IPS-20b (cell line): ENCODE results near the gene TESK1.
"Not testable (repeated sequence)": the region's sequence is repeated elsewhere in the genome, so short reads cannot be mapped to it uniquely, and the experiment has no call there.

Experiments used
- H3K27ac ChIP-seq: one replicate; pipeline ENCODE4 v1.5.1; 2013; ENCODE audit warnings: low read length
- H3K27me3 ChIP-seq: 2 replicates; pipeline ENCODE4 v1.6.1; 2013; ENCODE audit warnings: mild to moderate bottlenecking, low read length, inconsistent platforms; ENCODE audit not compliant: insufficient read depth
- H3K36me3 ChIP-seq: 2 replicates; pipeline ENCODE4 v1.6.1; 2013; ENCODE audit warnings: low read depth, mild to moderate bottlenecking, inconsistent platforms, low read length, moderate library complexity; ENCODE audit not compliant: insufficient read depth
- H3K4me1 ChIP-seq: 2 replicates; pipeline ENCODE4 v1.6.1; 2013; ENCODE audit warnings: mild to moderate bottlenecking, control low read depth, inconsistent platforms, low read length, moderate library complexity; ENCODE audit not compliant: insufficient read depth
- H3K4me3 ChIP-seq: 2 replicates; pipeline ENCODE4 v1.5.1; 2013; ENCODE audit warnings: mild to moderate bottlenecking, low read length, inconsistent platforms
- H3K9ac ChIP-seq: 2 replicates; pipeline ENCODE4 v1.6.1; 2013; ENCODE audit warnings: low read depth, mild to moderate bottlenecking, inconsistent platforms, low read length, moderate library complexity
- H3K9me3 ChIP-seq: 2 replicates; pipeline ENCODE4 v1.6.1; 2013; ENCODE audit warnings: mild to moderate bottlenecking, low read depth, low read length, inconsistent platforms; ENCODE audit not compliant: insufficient read depth

The TESK1 gene

GRCh38 chr9:35639631-35640030 is 34.6 kb downstream of the TESK1 start:
- Histone ChIP-seq H3K4me3 (no peak overlapping the region), H3K36me3 (no peaks in the 10 kb centered on the region), H3K27ac (no peak overlapping the region), H3K9me3 (no peaks in the 10 kb centered on the region), H3K9ac (no peak overlapping the region), H3K4me1 (no peaks in the 10 kb centered on the region), H3K27me3 (no peaks in the 10 kb centered on the region)

DNA sequence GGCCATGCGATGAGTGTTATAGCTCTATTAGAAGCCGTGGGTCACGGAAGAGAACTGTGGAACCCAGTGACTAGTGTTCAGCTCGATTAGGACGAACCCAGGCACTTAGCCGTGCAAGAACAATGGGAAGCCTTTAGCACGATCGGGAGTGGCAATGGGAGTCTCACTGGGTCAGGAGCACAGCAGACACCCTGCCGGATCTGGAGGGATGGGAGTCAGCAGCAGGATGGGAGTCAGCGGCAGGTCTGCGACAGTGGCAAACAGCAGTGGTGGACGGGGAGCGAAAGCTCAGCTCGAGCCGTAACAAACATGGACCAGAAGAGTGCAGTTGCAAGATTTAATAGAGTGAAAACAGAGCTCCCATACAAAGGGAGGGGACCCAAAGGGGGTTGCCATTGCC is 35.4 kb downstream of the TESK1 start:
- H3K27ac ChIP-seq, H3K4me3 ChIP-seq, H3K27me3 ChIP-seq, H3K9me3 ChIP-seq, H3K36me3 ChIP-seq, H3K4me1 ChIP-seq, H3K9ac ChIP-seq: not testable (repeated sequence)

DNA sequence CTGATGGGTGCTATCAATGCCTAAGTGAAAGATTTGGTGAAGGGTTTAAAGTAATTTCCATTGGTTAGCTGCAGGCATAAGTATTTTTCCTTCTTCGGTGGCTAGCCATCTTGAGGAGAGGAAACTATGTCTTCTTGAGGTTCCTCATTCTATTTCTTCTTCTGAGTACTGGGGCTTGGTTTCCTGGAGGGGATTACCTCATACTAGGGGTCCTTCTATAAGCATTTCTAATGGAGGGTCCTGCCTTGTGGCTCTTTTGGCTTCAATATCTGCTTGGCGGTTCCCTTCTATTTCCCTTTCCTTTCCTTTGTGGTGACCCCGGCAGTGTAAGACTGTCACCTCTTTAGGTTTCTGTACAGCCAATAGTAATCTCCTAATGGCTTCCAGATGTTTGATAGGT is 36.4 kb downstream of the TESK1 start:
- not testable (repeated sequence) for H3K9ac ChIP-seq, H3K27me3 ChIP-seq, H3K4me1 ChIP-seq, H3K27ac ChIP-seq, H3K4me3 ChIP-seq, H3K9me3 ChIP-seq, H3K36me3 ChIP-seq

DNA sequence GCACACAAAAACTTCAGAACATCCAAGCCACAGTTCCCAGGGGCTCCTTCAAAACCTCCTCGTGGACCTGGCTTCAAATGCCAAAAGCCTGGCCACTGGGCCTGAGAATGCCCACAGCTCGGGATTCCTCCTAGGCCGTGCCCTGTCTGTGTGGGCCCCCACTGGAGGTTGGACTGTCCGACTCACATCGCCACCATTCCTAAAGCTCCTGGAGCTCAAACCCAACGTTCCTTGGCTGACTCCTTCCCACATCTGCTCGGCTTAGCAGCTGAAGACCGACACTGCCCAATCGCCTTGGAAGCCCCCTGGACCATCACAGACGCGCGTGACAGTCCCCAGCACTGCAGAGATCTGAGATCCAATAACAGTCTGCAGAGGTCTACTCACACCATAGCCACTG is 38.0 kb downstream of the TESK1 start:
- no peaks in the 10 kb centered on the region for H3K9me3 ChIP-seq
- H3K27ac ChIP-seq, result no peak overlapping the region
- peaks cover 3% of the 10 kb centered on the region; the same call in 1 of the 2 replicates for H3K4me1 ChIP-seq
- no peak overlapping the region for H3K9ac ChIP-seq
- H3K4me3 ChIP-seq, result no peak overlapping the region
- peaks cover 7% of the 10 kb centered on the region; the same call in 1 of the 2 replicates for H3K27me3 ChIP-seq
- H3K36me3 ChIP-seq, result no peaks in the 10 kb centered on the region

- not testable (repeated sequence) for H3K36me3 ChIP-seq, H3K4me1 ChIP-seq, H3K9me3 ChIP-seq, H3K27ac ChIP-seq, H3K27me3 ChIP-seq
- peak overlapping the region; percentile 74; the same call in 1 of the 2 replicates for H3K9ac ChIP-seq
- peak overlapping the region; percentile 93 for H3K4me3 ChIP-seq
Measured at GRCh38 chr9:35645736-35646135, 40.7 kb downstream of the TESK1 start.

- H3K9ac ChIP-seq, result peak overlapping the region; percentile 74; the same call in 1 of the 2 replicates
- H3K27ac ChIP-seq, result no peak overlapping the region
- peaks cover 7% of the 10 kb centered on the region; the same call in 1 of the 2 replicates for H3K27me3 ChIP-seq
- H3K9me3 ChIP-seq, result no peaks in the 10 kb centered on the region
- peaks cover 7% of the 10 kb centered on the region; the same call in 1 of the 2 replicates for H3K4me1 ChIP-seq
- peak overlapping the region; percentile 93 for H3K4me3 ChIP-seq
- H3K36me3 ChIP-seq, result no peaks in the 10 kb centered on the region
Measured at GRCh38 chr9:35646153-35646532, 41.1 kb downstream of the TESK1 start.

DNA sequence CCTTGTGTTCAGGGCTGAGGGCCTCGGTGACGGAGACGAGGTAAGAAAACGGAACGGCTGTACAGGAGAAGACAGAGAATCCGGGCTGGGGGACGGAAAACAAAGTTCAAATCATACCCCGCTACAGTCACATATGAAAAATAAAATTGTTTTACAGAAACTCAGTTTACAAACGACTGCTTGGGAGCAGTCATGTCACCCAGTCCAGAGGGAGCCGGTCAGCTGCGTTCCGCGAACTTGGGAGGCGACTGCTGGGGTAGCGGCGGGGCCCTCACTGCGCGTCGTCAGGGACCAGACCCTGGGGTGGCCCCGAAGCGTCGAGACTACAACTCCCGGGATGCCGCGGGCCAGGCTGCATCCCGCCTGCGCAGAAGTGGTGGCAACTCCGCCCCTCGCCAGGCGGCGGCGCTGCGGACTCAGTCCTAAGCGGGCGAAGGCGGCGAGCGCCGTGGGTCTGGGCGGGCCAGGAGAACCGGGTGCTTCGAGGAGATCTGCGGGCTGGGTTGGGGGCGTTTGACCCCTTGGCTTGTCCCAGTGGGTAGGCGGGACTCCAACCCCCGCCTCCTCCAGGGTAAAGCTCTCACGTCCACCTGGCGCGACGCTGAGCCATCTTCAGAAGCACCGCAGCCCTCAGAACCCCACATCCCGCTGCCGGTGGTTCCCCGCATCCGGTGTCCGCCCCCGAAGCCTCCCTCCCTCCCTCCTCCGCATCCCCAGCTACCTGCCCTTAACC is 41.6 kb downstream of the TESK1 start:
- Histone ChIP-seq H3K9me3 (no peaks in the 10 kb centered on the region), H3K9ac (peak overlapping the region; percentile 74; the same call in 1 of the 2 replicates), H3K4me3 (peak overlapping the region; percentile 93), H3K36me3 (no peaks in the 10 kb centered on the region), H3K27ac (no peak overlapping the region), H3K27me3 (peaks cover 7% of the 10 kb centered on the region; the same call in 1 of the 2 replicates), H3K4me1 (peaks cover 7% of the 10 kb centered on the region; the same call in 1 of the 2 replicates)

- H3K27ac ChIP-seq, result peak overlapping the region; percentile 19
- H3K36me3 ChIP-seq, result no peaks in the 10 kb centered on the region
- H3K9me3 ChIP-seq, result no peaks in the 10 kb centered on the region
- peak overlapping the region; percentile 61; the same call in 1 of the 2 replicates for H3K9ac ChIP-seq
- H3K4me1 ChIP-seq, result peaks cover 7% of the 10 kb centered on the region; the same call in 1 of the 2 replicates
- peak overlapping the region; percentile 64; the same call in 1 of the 2 replicates for H3K4me3 ChIP-seq
- H3K27me3 ChIP-seq, result peaks cover 7% of the 10 kb centered on the region; the same call in 1 of the 2 replicates
Measured at GRCh38 chr9:35649431-35650340, 44.6 kb downstream of the TESK1 start.

- Histone ChIP-seq H3K4me3 (peak within 1 kb of the TSS; percentile 64; the same call in 1 of the 2 replicates), H3K27ac (peak within 1 kb of the TSS; percentile 19), H3K36me3 (no peaks in the 10 kb centered on the region), H3K4me1 (peaks cover 7% of the 10 kb centered on the region; the same call in 1 of the 2 replicates), H3K9me3 (no peaks in the 10 kb centered on the region), H3K9ac (peak within 1 kb of the TSS; percentile 61; the same call in 1 of the 2 replicates), H3K27me3 (peaks cover 7% of the 10 kb centered on the region; the same call in 1 of the 2 replicates)
Measured at GRCh38 chr9:35650341-35651158, 45.5 kb downstream of the TESK1 start, which contains the start of gene SIT1. SIT1 (minus strand) TSS chr9:35650931; CDS start chr9:35650853, 78 bp downstream.

DNA sequence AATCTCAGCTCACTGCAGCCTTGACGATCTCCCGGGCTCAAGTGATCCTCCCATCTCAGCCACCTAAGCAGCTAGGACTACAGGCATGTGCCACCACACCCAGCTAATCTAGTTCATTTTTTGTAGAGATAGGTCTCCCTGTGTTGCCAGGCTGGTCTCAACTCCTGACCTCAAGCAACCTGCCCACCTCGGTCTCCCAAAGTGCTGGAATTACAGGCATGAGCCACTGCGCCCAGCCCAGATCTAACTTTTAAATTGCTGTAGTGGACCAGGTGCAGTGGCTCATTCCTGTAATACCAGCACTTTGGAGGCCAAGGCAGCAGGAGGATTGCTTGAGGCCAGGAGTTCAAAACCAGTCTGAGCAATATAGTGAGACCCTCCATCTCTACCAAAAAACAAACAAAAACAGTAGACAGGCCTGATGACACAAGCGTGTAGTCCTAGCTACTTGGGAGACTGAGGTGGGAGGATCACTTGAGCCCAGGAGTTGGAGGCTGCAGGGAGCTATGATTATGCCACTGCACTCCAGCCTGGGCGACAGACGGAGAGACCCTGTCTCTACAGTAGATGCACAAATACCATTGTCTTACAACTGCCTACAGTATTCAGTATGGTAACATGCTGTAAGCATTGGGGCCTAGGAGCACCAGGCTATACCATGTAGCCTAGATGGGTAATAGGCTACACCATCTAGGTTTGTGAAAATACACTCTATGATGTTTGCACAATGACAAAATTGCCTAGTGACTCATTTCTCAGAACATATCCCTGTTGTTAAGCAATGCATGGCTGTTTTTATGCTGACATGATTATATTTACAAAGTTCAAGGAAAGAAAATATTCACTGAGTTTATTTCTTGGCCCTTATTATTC is 47.1 kb downstream of the TESK1 start:
- Histone ChIP-seq H3K4me1 (peaks cover 7% of the 10 kb centered on the region; the same call in 1 of the 2 replicates), H3K4me3 (no peak overlapping the region), H3K9me3 (no peaks in the 10 kb centered on the region), H3K36me3 (no peaks in the 10 kb centered on the region), H3K27me3 (peaks cover 20% of the 10 kb centered on the region), H3K27ac (no peak overlapping the region), H3K9ac (no peak overlapping the region)
